Stimulated activated naive CD8-positive, alpha-beta T cell treated with anti-CD3 and anti-CD28 coated beads, Interleukin-15, Interleukin-2, amounts not matched to agents 100 ng/mL and 50 ng/mL, for 24 hours (primary cell): ENCODE data around the gene DUSP3.

Experiments
- H3K27ac Mint-ChIP-seq: one replicate; pipeline ENCODE4 v1.8.0; 2021; ENCODE audit warnings: mild to moderate bottlenecking, mixed read lengths
- H3K27me3 Mint-ChIP-seq: one replicate; pipeline ENCODE4 v1.8.0; 2021; ENCODE audit warnings: mixed read lengths
- H3K36me3 Mint-ChIP-seq: one replicate; pipeline ENCODE4 v1.8.0; 2021; ENCODE audit warnings: low read depth, mixed read lengths
- H3K4me1 Mint-ChIP-seq: one replicate; pipeline ENCODE4 v1.8.0; 2021; ENCODE audit warnings: low read depth, mixed read lengths
- H3K4me3 Mint-ChIP-seq: one replicate; pipeline ENCODE4 v1.8.0; 2021; ENCODE audit warnings: mild to moderate bottlenecking, mixed read lengths
- H3K9me3 Mint-ChIP-seq: one replicate; pipeline ENCODE4 v1.8.0; 2021; ENCODE audit warnings: mixed read lengths

Gene DUSP3

GRCh38 chr17:43778337-43779144, at the start of gene DUSP3:
Gene DUSP3, minus strand, starts transcription at chr17:43778977. Its CDS starts 53 bp downstream, at chr17:43778924.
- Mint-ChIP-seq H3K27me3 (peaks cover 37% of the 10 kb centered on the region), H3K4me3 (peak within 1 kb of the TSS; percentile 83), H3K9me3 (no peaks in the 10 kb centered on the region), H3K36me3 (peaks cover 9% of the 10 kb centered on the region), H3K4me1 (peaks cover 13% of the 10 kb centered on the region), H3K27ac (peak within 1 kb of the TSS; percentile 79)

GRCh38 chr17:43827596-43827995, 48.8 kb upstream of the DUSP3 start:
- Mint-ChIP-seq H3K36me3 (no peaks in the 10 kb centered on the region), H3K4me1 (peaks cover 13% of the 10 kb centered on the region), H3K9me3 (no peaks in the 10 kb centered on the region), H3K27ac (no peak overlapping the region), H3K27me3 (peaks cover 27% of the 10 kb centered on the region), H3K4me3 (no peak overlapping the region)

- Mint-ChIP-seq H3K4me1 (peaks cover 6% of the 10 kb centered on the region), H3K27me3 (peaks cover 14% of the 10 kb centered on the region), H3K36me3 (no peaks in the 10 kb centered on the region), H3K4me3 (no peak overlapping the region), H3K9me3 (no peaks in the 10 kb centered on the region), H3K27ac (no peak overlapping the region)
Measured at GRCh38 chr17:43826206-43826605, 47.4 kb upstream of the DUSP3 start.

- Mint-ChIP-seq H3K4me1 (peaks cover 1% of the 10 kb centered on the region), H3K27ac (no peak overlapping the region), H3K27me3 (peaks cover 8% of the 10 kb centered on the region), H3K9me3 (no peaks in the 10 kb centered on the region), H3K4me3 (no peak overlapping the region), H3K36me3 (no peaks in the 10 kb centered on the region)
Measured at GRCh38 chr17:43825567-43825966, 46.8 kb upstream of the DUSP3 start.

GRCh38 chr17:43823350-43824084, 44.7 kb upstream of the DUSP3 start:
- H3K9me3 Mint-ChIP-seq: no peaks in the 10 kb centered on the region
- H3K27ac Mint-ChIP-seq: no peak overlapping the region
- H3K4me3 Mint-ChIP-seq: no peak overlapping the region
- peaks cover under 1% of the 10 kb centered on the region for H3K27me3 Mint-ChIP-seq
- H3K36me3 Mint-ChIP-seq: no peaks in the 10 kb centered on the region
- H3K4me1 Mint-ChIP-seq: no peaks in the 10 kb centered on the region

- Mint-ChIP-seq H3K27ac (no peak overlapping the region), H3K36me3 (no peaks in the 10 kb centered on the region), H3K4me3 (no peak overlapping the region), H3K27me3 (no peaks in the 10 kb centered on the region), H3K4me1 (no peaks in the 10 kb centered on the region), H3K9me3 (no peaks in the 10 kb centered on the region)
Measured at GRCh38 chr17:43822570-43823190, 43.9 kb upstream of the DUSP3 start.

GRCh38 chr17:43820759-43821158, 42.0 kb upstream of the DUSP3 start:
- no peaks in the 10 kb centered on the region for H3K9me3 Mint-ChIP-seq
- H3K27me3 Mint-ChIP-seq: no peaks in the 10 kb centered on the region
- no peaks in the 10 kb centered on the region for H3K36me3 Mint-ChIP-seq
- H3K4me1 Mint-ChIP-seq: no peaks in the 10 kb centered on the region
- no peak overlapping the region for H3K4me3 Mint-ChIP-seq
- no peak overlapping the region for H3K27ac Mint-ChIP-seq

GRCh38 chr17:43818966-43819365, 40.2 kb upstream of the DUSP3 start:
- H3K9me3 Mint-ChIP-seq: no peaks in the 10 kb centered on the region
- no peaks in the 10 kb centered on the region for H3K4me1 Mint-ChIP-seq
- no peaks in the 10 kb centered on the region for H3K36me3 Mint-ChIP-seq
- no peak overlapping the region for H3K4me3 Mint-ChIP-seq
- no peak overlapping the region for H3K27ac Mint-ChIP-seq
- H3K27me3 Mint-ChIP-seq: no peaks in the 10 kb centered on the region

- H3K36me3 Mint-ChIP-seq: no peaks in the 10 kb centered on the region
- no peak overlapping the region for H3K4me3 Mint-ChIP-seq
- H3K4me1 Mint-ChIP-seq: no peaks in the 10 kb centered on the region
- H3K27ac Mint-ChIP-seq: no peak overlapping the region
- H3K9me3 Mint-ChIP-seq: no peaks in the 10 kb centered on the region
- no peaks in the 10 kb centered on the region for H3K27me3 Mint-ChIP-seq
Measured at GRCh38 chr17:43817826-43818225, 39.0 kb upstream of the DUSP3 start.

GRCh38 chr17:43816336-43817320, 37.9 kb upstream of the DUSP3 start:
- no peak overlapping the region for H3K27ac Mint-ChIP-seq
- H3K36me3 Mint-ChIP-seq: no peaks in the 10 kb centered on the region
- no peaks in the 10 kb centered on the region for H3K27me3 Mint-ChIP-seq
- no peaks in the 10 kb centered on the region for H3K9me3 Mint-ChIP-seq
- H3K4me1 Mint-ChIP-seq: no peaks in the 10 kb centered on the region
- H3K4me3 Mint-ChIP-seq: no peak overlapping the region

- Mint-ChIP-seq H3K9me3 (no peaks in the 10 kb centered on the region), H3K4me3 (no peak overlapping the region), H3K4me1 (no peaks in the 10 kb centered on the region), H3K27ac (no peak overlapping the region), H3K27me3 (no peaks in the 10 kb centered on the region), H3K36me3 (no peaks in the 10 kb centered on the region)
Measured at GRCh38 chr17:43814714-43815113, 35.9 kb upstream of the DUSP3 start.

GRCh38 chr17:43814026-43814425, 35.2 kb upstream of the DUSP3 start:
- no peak overlapping the region for H3K4me3 Mint-ChIP-seq
- H3K36me3 Mint-ChIP-seq: no peaks in the 10 kb centered on the region
- H3K27ac Mint-ChIP-seq: no peak overlapping the region
- no peaks in the 10 kb centered on the region for H3K9me3 Mint-ChIP-seq
- no peaks in the 10 kb centered on the region for H3K4me1 Mint-ChIP-seq
- no peaks in the 10 kb centered on the region for H3K27me3 Mint-ChIP-seq

- no peak overlapping the region for H3K4me3 Mint-ChIP-seq
- H3K27ac Mint-ChIP-seq: no peak overlapping the region
- H3K27me3 Mint-ChIP-seq: no peaks in the 10 kb centered on the region
- H3K9me3 Mint-ChIP-seq: no peaks in the 10 kb centered on the region
- H3K36me3 Mint-ChIP-seq: no peaks in the 10 kb centered on the region
- no peaks in the 10 kb centered on the region for H3K4me1 Mint-ChIP-seq
Measured at GRCh38 chr17:43813386-43813785, 34.6 kb upstream of the DUSP3 start.
